COLO829 (cell line): ENCODE data around the gene PXYLP1.

ENCODE experiments used
- DNase-seq: peaks from one replicate; pipeline ENCODE4 v3.0.0; 2012; ENCODE audit warnings: low spot score

Gene PXYLP1

DNA sequence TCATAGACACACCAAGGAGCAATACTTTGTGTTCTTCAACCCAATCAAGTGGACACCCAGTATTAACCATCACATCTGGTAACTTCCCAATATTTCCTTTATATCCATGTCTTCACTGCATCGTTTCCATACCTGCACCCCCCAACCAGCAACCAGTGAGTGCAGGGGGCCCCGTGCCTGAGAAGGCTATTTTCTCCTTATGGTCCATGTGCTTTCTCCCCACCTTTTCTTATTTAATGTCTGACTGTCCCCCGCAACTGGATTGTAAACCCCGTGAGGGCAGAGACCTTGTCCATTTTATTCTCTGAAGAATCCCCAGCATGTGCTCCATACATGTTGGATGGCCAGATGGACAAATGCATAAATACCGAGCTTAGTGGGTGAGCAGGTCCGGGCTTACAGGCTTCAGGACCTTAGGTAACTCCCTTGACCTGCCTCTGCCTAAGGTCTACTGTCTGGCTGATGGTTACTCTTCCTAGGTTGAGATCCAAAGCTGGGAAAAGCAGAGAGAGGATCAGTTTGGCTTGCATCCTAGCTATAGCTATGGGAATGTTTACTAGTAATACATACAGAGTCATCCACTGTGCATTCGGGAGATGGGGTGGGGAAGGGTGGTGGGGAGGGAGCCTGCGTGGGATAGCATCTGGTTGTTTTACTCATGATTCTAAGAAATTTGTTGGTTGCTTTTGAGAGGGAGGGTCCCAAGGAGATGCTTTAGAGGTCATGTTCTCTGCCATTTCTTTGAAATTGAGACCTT lies 41.5 kb downstream of the PXYLP1 start:
- DNase-seq = no peak

DNA sequence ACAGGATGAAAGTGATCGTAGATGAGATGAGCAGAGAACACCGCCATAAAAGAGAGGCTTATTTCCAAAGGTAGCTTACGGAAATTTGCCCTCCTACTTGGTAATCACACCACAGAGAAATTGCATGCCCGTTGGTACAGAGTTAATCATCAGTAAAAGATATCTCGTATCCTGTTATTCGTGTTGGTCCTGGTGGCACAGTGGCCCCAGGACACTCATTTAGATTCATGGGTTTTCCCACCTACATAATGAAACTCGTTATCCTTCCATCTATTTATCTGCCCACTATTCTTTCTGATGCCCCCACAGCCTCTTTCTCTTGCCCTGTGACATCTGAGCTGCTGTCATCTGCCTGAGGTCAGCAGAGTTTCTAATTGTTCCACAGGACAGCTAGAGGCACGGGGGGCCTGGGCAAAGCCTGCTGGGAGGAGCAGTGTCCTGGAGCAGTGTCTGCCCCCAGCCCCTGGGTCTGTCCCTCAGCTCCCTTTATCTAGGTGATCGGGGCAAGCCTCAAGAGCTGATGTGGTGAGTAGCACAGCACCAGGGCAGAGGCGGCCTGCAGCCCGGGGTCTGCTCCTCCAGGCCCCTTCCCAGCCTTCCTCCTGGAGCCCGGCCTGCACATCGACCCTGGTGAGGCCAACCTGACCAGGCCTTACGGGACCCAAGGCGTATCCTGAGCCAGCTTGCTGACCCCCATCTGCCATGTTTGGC lies 42.2 kb downstream of the PXYLP1 start:
- no peak for DNase-seq

DNA sequence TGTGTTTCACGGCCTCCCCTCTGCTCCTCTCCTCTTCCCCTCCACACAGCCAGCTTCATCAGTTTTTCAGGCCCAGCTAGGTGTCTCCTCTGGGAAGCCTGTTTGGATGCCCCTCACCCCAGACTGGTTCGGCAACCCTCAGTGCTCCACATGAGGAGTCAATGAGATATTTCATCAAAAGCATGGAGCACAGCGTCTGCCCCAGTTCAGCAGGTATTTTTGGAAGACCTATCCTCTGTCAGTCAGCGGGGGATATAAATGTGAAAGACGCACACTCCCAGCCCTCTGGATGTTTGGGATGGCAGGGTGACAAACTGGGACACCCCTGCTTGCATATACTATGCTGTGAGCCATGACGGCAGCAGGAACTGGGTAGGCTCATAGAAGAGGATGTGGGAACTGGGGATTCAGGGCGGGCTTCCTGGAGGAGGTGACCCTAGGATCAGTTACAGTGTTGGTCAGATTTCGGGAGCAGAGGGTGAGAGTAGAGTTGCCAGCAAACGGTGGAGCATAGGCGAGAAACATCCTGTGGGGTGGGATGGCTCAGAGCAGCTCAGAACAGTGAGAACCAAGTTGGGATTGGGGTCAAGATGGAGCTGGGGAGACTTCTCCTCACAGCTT lies 42.9 kb downstream of the PXYLP1 start:
- DNase-seq = no peak

DNA sequence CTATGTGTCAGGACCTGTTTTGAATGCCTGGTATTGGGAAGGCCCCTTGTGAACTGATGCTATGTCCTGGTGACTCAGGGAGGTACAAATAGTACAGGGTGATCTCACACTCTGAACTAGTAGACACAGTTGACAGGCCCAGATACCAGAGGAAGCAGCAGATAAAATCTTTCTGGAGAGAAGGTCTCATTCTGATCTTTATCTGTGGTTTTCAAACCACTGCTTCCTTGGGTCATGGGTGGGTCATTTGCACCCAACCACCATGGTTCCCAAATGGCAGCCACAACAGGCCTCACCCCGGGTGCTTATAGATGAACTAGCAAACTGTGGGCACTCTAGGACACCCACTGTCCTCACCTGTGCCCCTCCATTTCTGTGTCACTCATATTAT lies 43.4 kb downstream of the PXYLP1 start:
- DNase-seq = no peak

DNA sequence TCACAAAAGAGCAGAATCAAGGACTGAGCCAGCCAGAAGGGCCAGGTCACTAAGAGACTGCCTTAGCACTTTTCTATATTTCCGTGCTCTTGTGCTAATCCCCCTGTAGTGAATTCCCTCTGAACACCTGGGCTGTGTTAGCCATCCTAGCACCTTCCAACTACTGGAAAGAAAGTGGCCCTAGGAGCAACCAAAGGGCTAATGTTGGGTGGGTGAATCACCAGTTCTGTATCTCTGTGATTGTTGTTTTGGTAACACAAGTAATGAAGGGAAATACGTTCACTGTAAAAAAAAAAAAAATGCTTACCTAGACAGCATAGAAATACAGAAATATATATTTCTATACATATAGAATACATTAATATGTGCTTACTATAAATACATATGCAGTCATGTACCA lies 43.9 kb downstream of the PXYLP1 start:
- no peak for DNase-seq

DNA sequence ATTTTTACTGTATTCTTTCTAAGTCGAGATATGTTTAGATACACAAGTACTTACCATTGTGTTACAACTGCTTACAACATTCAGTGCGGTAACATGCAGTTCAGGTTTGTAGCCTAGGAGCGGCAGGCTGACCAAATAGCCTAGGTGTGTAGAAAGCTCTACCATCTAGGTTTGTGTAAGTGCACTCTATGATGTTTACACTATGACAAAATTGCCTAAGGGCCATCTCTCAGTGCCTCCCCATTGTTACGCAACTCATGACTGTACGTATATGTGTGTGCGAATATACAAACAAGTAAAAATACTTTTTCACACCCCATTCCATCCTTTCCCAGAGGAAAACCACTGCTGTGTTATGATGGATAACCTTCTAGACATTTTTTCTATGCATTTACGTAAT lies 44.3 kb downstream of the PXYLP1 start:
- DNase-seq = no peak

DNA sequence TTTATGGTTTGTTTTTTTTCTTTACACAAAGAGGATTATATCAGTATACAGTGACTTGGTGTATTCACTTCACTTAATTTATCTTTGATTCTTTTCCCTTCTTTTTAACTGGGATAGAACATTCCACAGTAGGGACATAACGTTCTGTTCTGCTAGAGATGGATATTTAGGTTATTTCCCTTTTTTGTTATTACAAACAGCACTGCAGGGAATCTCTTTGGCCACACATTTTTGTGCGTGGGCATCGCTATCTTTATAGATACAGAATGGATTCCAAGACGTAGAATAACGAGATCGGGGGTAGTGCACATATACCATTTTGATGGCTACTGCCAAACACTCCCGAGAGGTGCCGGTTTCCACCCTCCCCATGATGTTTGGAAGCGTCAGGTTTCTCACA lies 44.8 kb downstream of the PXYLP1 start:
- no peak for DNase-seq

DNA sequence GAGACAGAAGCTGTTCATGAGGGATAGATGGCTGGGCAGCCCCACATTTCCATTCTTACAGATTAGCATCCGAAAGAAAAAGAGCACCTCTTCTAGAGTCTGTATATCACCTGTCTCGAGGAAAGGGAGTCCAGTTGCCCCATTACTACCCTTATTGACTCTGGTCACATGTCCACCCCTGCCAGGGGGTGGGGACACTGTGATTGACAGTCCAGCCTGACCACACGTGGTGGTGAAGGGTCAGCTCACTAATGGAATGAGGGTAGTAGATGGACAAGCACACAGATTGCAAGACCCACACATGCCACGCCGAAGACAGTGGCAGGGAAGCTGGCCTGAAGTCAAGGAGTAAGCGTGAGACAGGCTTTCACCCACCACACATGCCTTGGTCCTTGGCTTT lies 45.8 kb downstream of the PXYLP1 start:
- DNase-seq = no peak

DNA sequence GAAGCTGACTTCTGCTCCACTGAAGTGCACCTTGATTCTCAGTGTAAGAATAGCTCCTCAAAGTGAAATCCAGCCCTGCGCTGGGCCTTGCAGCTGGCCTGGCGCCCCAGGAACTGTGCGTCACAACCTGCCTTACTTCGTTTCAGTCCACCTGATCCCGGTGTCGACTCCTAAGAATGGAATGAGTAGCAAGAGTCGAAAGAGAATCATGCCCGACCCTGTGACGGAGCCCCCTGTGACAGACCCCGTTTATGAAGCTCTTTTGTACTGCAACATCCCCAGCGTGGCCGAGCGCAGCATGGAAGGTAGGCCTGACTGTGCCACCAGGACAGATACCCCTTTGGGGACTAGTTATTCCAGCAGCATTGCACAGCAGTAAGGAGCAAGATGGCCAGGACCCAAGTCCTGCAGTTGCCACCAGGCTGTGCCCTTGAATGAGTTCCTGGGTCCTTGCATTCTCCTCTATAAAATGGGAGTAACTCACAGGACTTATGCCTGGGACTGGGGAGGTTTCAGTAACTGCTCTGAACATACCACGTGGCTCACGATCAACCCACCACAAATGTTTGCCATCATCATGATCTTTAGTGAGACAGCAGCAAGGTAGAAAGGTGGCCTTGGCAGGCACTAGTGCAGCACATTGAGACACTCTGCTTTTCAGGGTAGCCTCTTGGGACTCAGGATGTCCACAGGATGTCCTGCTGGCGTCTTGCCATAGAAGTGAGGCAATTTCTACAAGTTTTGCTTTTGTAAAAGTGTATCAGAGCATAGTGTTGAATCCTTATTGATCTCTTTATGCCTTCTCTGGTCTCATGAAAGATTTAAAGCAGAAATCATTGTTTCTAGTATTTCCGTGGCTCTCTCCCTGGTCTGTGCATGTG lies 46.8 kb downstream of the PXYLP1 start:
- no peak for DNase-seq

DNA sequence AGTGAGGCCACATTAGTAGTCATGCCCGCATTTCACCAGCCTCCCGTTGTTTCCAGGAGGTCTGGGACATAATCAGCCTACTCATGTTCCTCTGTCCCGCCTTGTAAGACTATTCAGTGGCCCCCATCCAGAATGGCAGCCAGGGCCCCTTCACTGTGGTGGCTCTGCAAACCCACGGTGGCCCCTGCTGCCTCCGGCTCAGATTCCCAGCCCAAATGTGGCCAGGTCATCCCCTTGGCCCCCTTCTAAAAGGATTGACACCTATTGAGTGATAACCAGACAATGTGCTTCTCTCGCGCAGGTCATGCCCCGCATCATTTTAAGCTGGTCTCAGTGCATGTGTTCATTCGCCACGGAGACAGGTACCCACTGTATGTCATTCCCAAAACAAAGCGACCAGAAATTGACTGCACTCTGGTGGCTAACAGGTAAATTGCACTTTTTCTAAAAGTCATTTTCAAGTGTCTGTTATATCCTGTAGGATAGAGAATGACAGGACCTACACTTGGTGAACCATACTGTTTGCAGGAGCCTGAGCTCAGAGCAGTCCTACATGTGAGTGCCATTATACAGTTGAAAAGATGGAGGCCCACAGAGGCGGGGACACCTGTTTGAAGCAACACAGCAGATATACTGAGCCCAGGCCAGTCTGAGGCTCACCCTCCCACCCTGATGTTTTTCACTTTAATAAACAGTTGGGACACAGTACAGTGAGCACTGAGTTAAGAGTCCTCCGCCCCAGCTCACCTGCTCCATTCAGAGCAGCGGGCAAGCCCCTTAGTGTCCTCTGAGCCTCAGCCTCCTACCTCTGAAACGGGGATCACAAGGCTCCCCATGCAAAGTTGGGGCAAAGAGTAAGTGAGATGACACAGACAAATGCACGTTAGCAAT lies 47.7 kb downstream of the PXYLP1 start:
- peak; percentile 52 for DNase-seq

DNA sequence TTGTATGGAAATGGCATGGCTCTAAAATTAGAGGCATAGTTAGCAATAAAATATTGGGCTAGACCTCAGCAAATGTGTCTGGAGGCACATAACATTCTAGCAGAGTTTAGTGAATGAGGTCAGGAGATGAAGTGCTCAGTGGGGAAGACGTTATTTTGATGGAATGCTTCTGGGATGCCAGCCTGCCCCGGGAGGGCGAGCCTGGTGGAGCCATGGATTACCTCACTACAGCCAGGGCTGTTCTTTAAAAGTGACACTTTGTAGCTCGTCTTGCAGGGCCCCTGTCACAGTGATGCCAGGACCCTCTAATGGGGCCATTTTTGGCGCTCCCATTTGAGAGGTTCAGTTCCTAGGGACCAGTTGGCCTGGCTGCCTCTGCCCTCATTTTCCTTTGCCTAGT lies 48.5 kb downstream of the PXYLP1 start:
- no peak for DNase-seq

DNA sequence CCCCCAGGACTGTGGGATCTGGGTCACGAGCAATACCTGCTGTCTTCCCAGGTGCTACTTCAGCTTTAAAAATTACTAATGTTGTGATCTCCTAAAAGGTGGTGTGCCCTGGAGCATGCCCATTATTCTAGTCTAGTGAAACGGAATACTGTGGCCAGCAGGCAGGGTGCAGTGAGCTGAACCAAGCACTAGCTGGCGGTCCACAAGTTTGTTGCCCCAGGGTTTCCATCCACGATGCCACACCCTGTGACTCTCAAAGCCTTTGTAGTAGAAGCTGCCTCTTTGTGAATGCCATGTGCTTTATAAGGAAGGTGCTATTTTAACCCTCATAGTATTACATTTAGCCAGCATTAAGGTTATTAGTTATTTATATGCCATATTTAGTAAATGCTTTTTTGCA lies 49.1 kb downstream of the PXYLP1 start:
- DNase-seq = no peak

DNA sequence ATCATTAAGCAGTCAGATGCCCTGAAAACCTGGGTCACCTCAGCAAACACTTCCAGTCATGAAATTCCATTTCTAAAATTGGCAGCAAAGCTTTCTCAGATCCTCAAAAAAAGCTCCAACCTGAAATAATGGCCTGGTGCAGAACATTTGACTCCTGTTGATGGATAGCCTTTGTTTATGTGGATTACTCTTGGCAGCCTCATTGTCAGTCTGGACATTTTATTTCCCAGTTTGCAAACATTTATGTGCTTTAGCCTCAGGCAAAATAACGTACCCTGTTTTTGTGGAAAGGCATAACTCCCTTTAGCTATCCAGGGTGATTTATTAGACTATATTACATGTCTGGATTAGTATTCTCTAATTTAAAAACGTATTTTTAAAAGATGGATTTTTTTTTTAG lies 53.9 kb downstream of the PXYLP1 start:
- DNase-seq = no peak

DNA sequence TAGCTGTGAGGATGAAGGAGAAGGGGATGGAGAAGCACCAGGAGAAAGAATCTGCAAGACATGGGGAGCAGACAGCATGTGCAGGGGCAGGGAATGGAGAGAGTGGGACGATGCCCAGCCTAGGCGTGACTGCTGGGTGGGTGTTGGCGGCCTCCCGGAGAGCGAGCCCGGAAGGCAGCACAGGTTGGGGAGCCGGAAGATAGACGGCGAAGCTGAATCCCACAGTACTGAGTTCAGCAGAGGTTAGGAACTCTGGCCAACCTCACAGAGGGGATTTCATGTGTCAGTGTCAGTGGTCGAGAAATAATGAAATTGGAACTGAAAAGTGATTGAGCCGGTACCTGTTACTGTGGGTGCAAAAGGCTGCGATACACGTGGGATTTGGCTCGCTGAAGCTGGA lies 55.2 kb downstream of the PXYLP1 start:
- no peak for DNase-seq

DNA sequence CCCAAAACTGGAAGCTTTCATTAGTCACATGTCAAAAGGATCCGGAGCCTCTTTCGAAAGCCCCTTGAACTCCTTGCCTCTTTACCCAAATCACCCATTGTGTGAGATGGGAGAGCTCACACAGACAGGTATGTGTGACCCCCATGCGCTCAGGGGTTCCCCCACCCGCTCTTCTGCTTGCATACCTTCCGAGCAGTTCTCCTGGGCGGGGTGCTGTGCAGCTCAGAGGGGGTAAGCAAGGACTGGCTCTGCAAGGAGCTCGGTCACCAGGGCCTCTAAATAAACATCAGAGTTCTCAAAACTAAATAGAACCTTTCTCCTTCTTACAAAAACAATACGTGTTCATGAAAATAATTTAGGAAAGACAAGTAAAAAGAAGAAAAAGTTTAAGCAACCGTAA lies 55.7 kb downstream of the PXYLP1 start:
- DNase-seq = no peak

DNA sequence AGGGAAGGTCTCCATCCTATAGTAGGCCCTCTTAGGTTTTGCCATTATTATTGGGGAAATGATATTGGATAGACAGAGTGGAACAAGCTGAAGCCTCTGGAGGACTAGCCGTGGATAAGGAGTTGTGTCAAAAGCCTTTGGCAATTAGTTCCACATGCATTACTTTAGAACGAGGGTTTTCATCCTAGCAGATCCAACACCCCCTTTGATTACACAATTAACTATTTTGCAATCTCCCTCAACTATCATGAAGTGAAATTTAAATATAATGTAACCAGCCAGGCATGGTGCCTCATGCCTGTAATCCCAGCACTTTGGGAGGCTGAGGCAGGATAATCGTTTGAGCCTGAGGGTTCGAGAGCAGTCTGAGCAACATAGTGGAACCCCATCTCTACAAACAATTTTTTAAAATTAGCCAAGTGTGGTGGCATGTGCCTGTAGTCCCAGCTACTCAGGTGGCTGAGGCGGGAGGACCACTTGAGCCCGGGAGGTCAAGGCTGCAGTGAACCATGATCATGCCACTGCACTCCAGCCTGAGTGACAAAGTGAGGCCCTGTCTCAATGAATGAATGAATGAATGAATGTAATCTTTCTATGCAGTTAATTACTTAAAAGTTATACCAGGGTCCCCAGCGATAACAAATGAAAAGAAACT lies 56.8 kb downstream of the PXYLP1 start:
- DNase-seq = no peak

DNA sequence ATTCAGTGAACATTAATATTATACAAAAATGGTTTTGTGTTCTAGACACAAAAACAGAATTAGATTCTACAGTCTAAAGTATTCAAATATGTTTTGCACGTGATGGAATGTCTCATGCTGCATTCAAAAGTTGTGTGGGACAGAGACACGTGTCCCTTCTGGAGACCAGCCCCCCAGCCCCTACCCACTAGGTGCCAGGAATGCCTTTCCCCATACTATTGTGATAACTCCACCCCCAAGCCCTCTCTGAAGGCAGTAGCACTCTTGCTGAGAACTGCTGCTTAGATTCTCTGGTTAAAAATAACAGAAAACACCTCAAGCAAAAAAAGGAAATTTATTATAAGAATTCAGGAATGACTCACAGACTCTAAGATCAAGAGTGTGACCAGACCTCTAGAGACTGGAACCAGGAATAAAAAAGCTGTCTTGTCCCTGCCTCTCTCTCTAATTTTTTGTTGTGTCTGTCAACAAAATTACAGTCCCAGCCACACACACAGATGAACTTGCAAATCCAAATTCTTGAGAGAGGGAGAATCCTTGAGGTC lies 57.7 kb downstream of the PXYLP1 start:
- no peak for DNase-seq

DNA sequence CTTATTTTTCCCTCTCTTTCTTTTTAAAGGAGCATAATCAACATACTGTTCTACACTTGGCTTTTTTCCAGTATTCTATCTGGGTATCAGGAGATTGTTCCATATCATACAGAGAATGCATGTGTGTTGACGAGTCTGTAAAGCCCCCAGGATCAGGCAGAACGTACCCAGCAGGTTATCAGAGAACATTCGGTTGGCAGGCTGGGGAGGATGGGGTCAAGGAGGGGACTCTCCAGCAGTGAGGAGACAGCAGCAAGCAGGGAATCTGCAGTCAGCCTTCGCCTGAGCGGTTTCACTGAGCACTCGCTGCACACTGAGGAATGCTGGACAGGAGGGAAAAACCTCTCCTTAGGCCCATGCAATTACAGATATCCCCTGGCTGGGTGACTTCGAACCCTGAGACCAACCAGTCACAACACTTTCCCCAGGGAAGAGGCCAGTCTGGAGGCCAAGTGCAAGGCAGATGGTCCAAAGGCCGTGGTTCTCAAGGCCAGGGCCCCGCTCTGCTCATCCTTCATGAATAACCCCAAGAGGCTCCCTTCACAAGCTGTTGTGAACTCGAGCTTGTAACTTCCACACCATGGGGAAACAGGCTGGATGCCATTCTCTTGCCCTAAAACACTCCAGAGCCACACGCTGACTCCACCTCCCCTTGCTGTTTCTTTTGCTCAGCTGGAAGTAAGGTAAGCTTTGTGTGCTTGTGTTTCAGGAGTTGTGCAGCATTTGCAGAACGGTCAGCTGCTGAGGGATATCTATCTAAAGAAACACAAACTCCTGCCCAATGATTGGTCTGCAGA lies 60.1 kb downstream of the PXYLP1 start:
- DNase-seq = no peak

DNA sequence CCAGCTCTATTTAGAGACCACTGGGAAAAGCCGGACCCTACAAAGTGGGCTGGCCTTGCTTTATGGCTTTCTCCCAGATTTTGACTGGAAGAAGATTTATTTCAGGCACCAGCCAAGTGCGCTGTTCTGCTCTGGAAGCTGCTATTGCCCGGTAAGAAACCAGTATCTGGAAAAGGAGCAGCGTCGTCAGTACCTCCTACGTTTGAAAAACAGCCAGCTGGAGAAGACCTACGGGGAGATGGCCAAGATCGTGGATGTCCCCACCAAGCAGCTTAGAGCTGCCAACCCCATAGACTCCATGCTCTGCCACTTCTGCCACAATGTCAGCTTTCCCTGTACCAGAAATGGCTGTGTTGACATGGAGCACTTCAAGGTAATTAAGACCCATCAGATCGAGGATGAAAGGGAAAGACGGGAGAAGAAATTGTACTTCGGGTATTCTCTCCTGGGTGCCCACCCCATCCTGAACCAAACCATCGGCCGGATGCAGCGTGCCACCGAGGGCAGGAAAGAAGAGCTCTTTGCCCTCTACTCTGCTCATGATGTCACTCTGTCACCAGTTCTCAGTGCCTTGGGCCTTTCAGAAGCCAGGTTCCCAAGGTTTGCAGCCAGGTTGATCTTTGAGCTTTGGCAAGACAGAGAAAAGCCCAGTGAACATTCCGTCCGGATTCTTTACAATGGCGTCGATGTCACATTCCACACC lies 60.9 kb downstream of the PXYLP1 start:
- no peak for DNase-seq
